Transverse colon (tissue), 4 donors: ENCODE measurements around the gene YWHAQ. TPM values are rescaled to one million over a fixed set of nuclear protein-coding genes. Genes with fewer than 3 reads are reported as not detected.
A peak's percentile ranks its signal among the peaks of the same experiment; 100 is the strongest.
"Not testable (repeated sequence)": the region's sequence is repeated elsewhere in the genome, so short reads cannot be mapped to it uniquely, and the experiment has no call there.

Source experiments
- DNase-seq: peaks from one replicate; pipeline ENCODE4 v3.0.0-alpha.2; 2019
- H3K27ac ChIP-seq, 4 donors: fragments of 200-600 bp; sonication (generic); 2 replicates each; pipeline ENCODE4 v1.5.1; 2016 to 2018; ENCODE audit warnings: inconsistent platforms in 4 of 4
- H3K27me3 ChIP-seq: fragments of 200-600 bp; sonication (generic); 2 replicates; pipeline ENCODE4 v1.5.1; 2017; ENCODE audit warnings: inconsistent platforms
- H3K36me3 ChIP-seq, 4 donors: fragments of 200-600 bp; sonication (generic); 2 replicates each; pipeline ENCODE4 v1.5.1; 2017 to 2019; ENCODE audit warnings: inconsistent platforms in 4 of 4
- H3K4me1 ChIP-seq, 4 donors: fragments of 200-600 bp; sonication (generic); 2 replicates each; pipeline ENCODE4 v1.5.1; 2017 to 2020; ENCODE audit warnings: inconsistent platforms in 4 of 4
- H3K4me3 ChIP-seq, 4 donors: fragments of 200-600 bp; sonication (generic); 1 replicate in 1 of 4; 2 replicates in 3 of 4; pipeline versions ENCODE4 v1.5.1 to v1.6.1; 2017 to 2019; ENCODE audit warnings: inconsistent platforms in 4 of 4
- H3K9me3 ChIP-seq, 2 donors: fragments of 200-600 bp; sonication (generic); 2 replicates each; pipeline ENCODE4 v1.5.1; 2017 to 2019; ENCODE audit warnings: inconsistent platforms in 2 of 2
- CTCF ChIP-seq, 5 experiments: fragments of 200-600 bp in 3 of 5; fragments of 450-650 bp in 2 of 5; sonication (generic) in 3 of 5; IDR thresholded peaks; 1 replicate in 2 of 5; 2 replicates in 3 of 5; pipeline ENCODE4 v1.5.1; 2016 to 2017; ENCODE audit warnings: antibody characterized with exemption in 5 of 5, inconsistent platforms in 3 of 5, mild to moderate bottlenecking in 2 of 5, moderate library complexity in 1 of 5
- EP300 ChIP-seq: sonication (generic); formaldehyde crosslinking; IDR thresholded peaks from one replicate; pipeline ENCODE4 v1.6.1; 2017; ENCODE audit warnings: antibody characterized with exemption, low read depth
- POLR2A ChIP-seq: fragments of 450-650 bp; IDR thresholded peaks from one replicate; pipeline ENCODE4 v1.6.1; 2016; ENCODE audit warnings: antibody characterized with exemption, mild to moderate bottlenecking, moderate library complexity
- POLR2AphosphoS5 ChIP-seq, 3 donors: sonication (generic); formaldehyde crosslinking; IDR thresholded peaks; one replicate each; pipeline ENCODE4 v1.6.1; 2016; ENCODE audit warnings: antibody characterized with exemption in 3 of 3
- WGBS, 2 donors: methylation state at CpG; one replicate each; pipeline ENCODE4 v1.1.5; 2018; ENCODE audit warnings: low coverage in 1 of 2; 5-methylcytosine and 5-hydroxymethylcytosine counted together
- in situ Hi-C, 4 donors: fragments of 200-750 bp; cut with MboI; loops; one replicate each; pipeline versions ENCODE4 v1.15.0 to v1.15.1; 2017; ENCODE audit warnings: low sequenced_read_pairs in 3 of 4, low pct_ligation_motif_present in 1 of 4, low pct_unique_long_range_greater_than_20kb in 1 of 4
- intact Hi-C: fragments of 100-400 bp; cut with DNase I; formaldehyde crosslinking; loops from one replicate; pipeline ENCODE4 v1.15.1; 2023; ENCODE audit warnings: low total_unique reads
- total RNA-seq, 4 donors: library from RNA; depleted of rRNA; stranded (reverse); fragments of >200 nt; gene quantifications; one replicate each; pipeline ENCODE4 v1.1.0, GENCODE V29; 2016

Gene YWHAQ
- total RNA-seq, 4 donors from 2014 or later, result 84.0 to 189 (median 145) TPM

GRCh38 chr2:9629222-9630116 is 1.3 kb downstream of the YWHAQ start:
- intact Hi-C loops (loop anchor here (5.0 kb wide), 1 partner anchor 72 kb away; the partner anchor contains the start of gene ADAM17), in situ Hi-C loops (loop anchor here in 1 of 4 donors (10.0 kb wide), 1 partner anchor 75 kb away; the partner anchor contains the start of gene ADAM17)
- Histone ChIP-seq H3K4me3 (peak overlapping the region; percentile 58 to 96 (median 79)), H3K36me3 (peaks cover 0 to 8% (median 0%) of the 10 kb centered on the region in 4 donors), H3K9me3 (no peaks in the 10 kb centered on the region), H3K27me3 (no peaks in the 10 kb centered on the region), H3K27ac (peak overlapping the region; percentile 92 to 97 (median 96)), H3K4me1 (peaks cover 18 to 51% (median 36%) of the 10 kb centered on the region in 4 donors)
- DNase-seq, result no peak
- TF ChIP-seq EP300, result no peak
- TF ChIP-seq POLR2AphosphoS5 (IDR thresholded peaks at IDR 0.05), result peak in 2 of 3 donors; percentile 15 to 65
- WGBS, 2 donors, result 2 to 4% methylated on average over 4 to 20 of the region's 20 CpGs

- Histone ChIP-seq H3K4me1 (peaks cover 18 to 64% (median 40%) of the 10 kb centered on the region in 4 donors), H3K27me3 (no peaks in the 10 kb centered on the region), H3K36me3 (peaks cover 0 to 8% (median 0%) of the 10 kb centered on the region in 4 donors), H3K27ac (no peak overlapping the region), H3K4me3 (no peak overlapping the region), H3K9me3 (no peaks in the 10 kb centered on the region)
- in situ Hi-C loops (no loop called here), intact Hi-C loops (no loop called here)
- 75 to 79% methylated on average over 2 of the region's 2 CpGs for WGBS, 2 donors
- TF ChIP-seq POLR2A (no peak), EP300 (no peak), CTCF (IDR thresholded peaks at IDR 0.05) (no peak), POLR2AphosphoS5 (IDR thresholded peaks at IDR 0.05) (no peak)
- no peak for DNase-seq
These were observed 3.5 kb downstream of the YWHAQ start for GRCh38 chr2:9627310-9627709.

- WGBS, 2 donors, result 86% methylated on average over 9 of the region's 9 CpGs; no CpG with 5 or more reads in 1 of the 2 donors
- Histone ChIP-seq H3K27ac (no peak overlapping the region), H3K4me3 (no peak overlapping the region), H3K4me1 (peaks cover 23 to 69% (median 30%) of the 10 kb centered on the region in 4 donors), H3K27me3 (no peaks in the 10 kb centered on the region), H3K9me3 (no peaks in the 10 kb centered on the region), H3K36me3 (peaks cover 0 to 8% (median 0%) of the 10 kb centered on the region in 4 donors)
- DNase-seq, result no peak
- intact Hi-C loops, result no loop called here
- TF ChIP-seq POLR2AphosphoS5 (IDR thresholded peaks at IDR 0.05), result no peak
- no peak for TF ChIP-seq POLR2A
- TF ChIP-seq CTCF (IDR thresholded peaks at IDR 0.05), result no peak
- TF ChIP-seq EP300, result no peak
- in situ Hi-C loops, result no loop called here
These were observed 7.6 kb downstream of the YWHAQ start for GRCh38 chr2:9623151-9623550.

GRCh38 chr2:9621655-9622054 is 9.1 kb downstream of the YWHAQ start:
- intact Hi-C loops, in situ Hi-C loops, H3K27me3 ChIP-seq, H3K4me3 ChIP-seq, H3K27ac ChIP-seq, H3K36me3 ChIP-seq, H3K9me3 ChIP-seq, DNase-seq: not testable (repeated sequence)
- peaks cover 12 to 57% (median 19%) of the 10 kb centered on the region in 4 donors for H3K4me1 ChIP-seq
- 71 to 86% methylated on average over 6 of the region's 6 CpGs for WGBS, 2 donors

GRCh38 chr2:9618410-9618809 is 12.4 kb downstream of the YWHAQ start:
- no peak for TF ChIP-seq CTCF (IDR thresholded peaks at IDR 0.05)
- TF ChIP-seq POLR2AphosphoS5 (IDR thresholded peaks at IDR 0.05), result no peak
- TF ChIP-seq POLR2A, result no peak
- TF ChIP-seq EP300, result no peak
- Histone ChIP-seq H3K9me3 (no peaks in the 10 kb centered on the region), H3K27me3 (no peaks in the 10 kb centered on the region), H3K4me1 (peaks cover 10 to 56% (median 21%) of the 10 kb centered on the region in 4 donors), H3K4me3 (no peak overlapping the region), H3K27ac (no peak overlapping the region), H3K36me3 (no peaks in the 10 kb centered on the region)
- in situ Hi-C loops, result no loop called here
- intact Hi-C loops, result no loop called here
- WGBS, 2 donors, result 85 to 87% methylated on average over 4 of the region's 4 CpGs
- DNase-seq, result no peak
